ENCODE measurements around the gene COL1A2.
A peak's percentile ranks its signal among the peaks of the same experiment; 100 is the strongest.

COL1A2 gene

GRCh38 chr7:94431176-94431575, 36.5 kb downstream of the COL1A2 start:
- DNase-seq (ENCODE audit: low read depth), result no peak
- H3K4me3 ChIP-seq (ENCODE audit: low read length), result no peak overlapping the region
- TF ChIP-seq CTCF (IDR thresholded peaks at IDR 0.05; ENCODE audit: insufficient read depth, low read depth, low read length, missing control alignments), result no peak

GRCh38 chr7:94431619-94432280, 37.1 kb downstream of the COL1A2 start:
- no peak for TF ChIP-seq CTCF (IDR thresholded peaks at IDR 0.05; ENCODE audit: insufficient read depth, low read depth, low read length, missing control alignments)
- DNase-seq (ENCODE audit: low read depth), result no peak
- no peak overlapping the region for H3K4me3 ChIP-seq (ENCODE audit: low read length)

GRCh38 chr7:94432281-94432670, 37.6 kb downstream of the COL1A2 start:
- H3K4me3 ChIP-seq (ENCODE audit: low read length), result no peak overlapping the region
- DNase-seq (ENCODE audit: low read depth), result no peak
- TF ChIP-seq CTCF (IDR thresholded peaks at IDR 0.05; ENCODE audit: insufficient read depth, low read depth, low read length, missing control alignments), result no peak

- no peak for TF ChIP-seq CTCF (IDR thresholded peaks at IDR 0.05; ENCODE audit: insufficient read depth, low read depth, low read length, missing control alignments)
- no peak overlapping the region for H3K4me3 ChIP-seq (ENCODE audit: low read length)
- DNase-seq (ENCODE audit: low read depth), result no peak
These were observed 38.1 kb downstream of the COL1A2 start for GRCh38 chr7:94432817-94433216.

- no peak for DNase-seq (ENCODE audit: low read depth)
- no peak for TF ChIP-seq CTCF (IDR thresholded peaks at IDR 0.05; ENCODE audit: insufficient read depth, low read depth, low read length, missing control alignments)
- H3K4me3 ChIP-seq (ENCODE audit: low read length), result no peak overlapping the region
These were observed 38.5 kb downstream of the COL1A2 start for GRCh38 chr7:94433224-94433623.

- DNase-seq (ENCODE audit: low read depth), result no peak
- H3K4me3 ChIP-seq (ENCODE audit: low read length), result no peak overlapping the region
- no peak for TF ChIP-seq CTCF (IDR thresholded peaks at IDR 0.05; ENCODE audit: insufficient read depth, low read depth, low read length, missing control alignments)
These were observed 39.3 kb downstream of the COL1A2 start for GRCh38 chr7:94434042-94434441.

GRCh38 chr7:94436018-94436604, 41.4 kb downstream of the COL1A2 start:
- no peak overlapping the region for H3K4me3 ChIP-seq (ENCODE audit: low read length)
- peak; percentile 86 for TF ChIP-seq CTCF (IDR thresholded peaks at IDR 0.05; ENCODE audit: insufficient read depth, low read depth, low read length, missing control alignments)
- DNase-seq (ENCODE audit: low read depth), result peak; percentile 75

All from epithelial cell of esophagus (primary cell).